BJ (cell line): Measurements from ENCODE around the gene EXOC6B. TPM values are rescaled to one million over a fixed set of nuclear protein-coding genes. Genes with fewer than 3 reads are reported as not detected.

ENCODE experiments used
- CTCF ChIA-PET: fragments of 350-600 bp; formaldehyde crosslinking; extraction: SDS; loops from one replicate; lab custom pipeline; 2021; ENCODE audit warnings: antibody characterized with exemption, inconsistent platforms; lab: Yijun Ruan, JAX
- POLR2A ChIA-PET: fragments of 300-600 bp; sonication (Branson Sonifier 250); formaldehyde crosslinking; extraction: SDS; loops from one replicate; lab custom pipeline; 2021; ENCODE audit warnings: antibody characterized with exemption; lab: Charles Lee
- DNase-seq: peaks from one replicate; pipeline ENCODE4 v3.0.0-alpha.2; 2011; ENCODE audit warnings: low read depth
- H3K27me3 ChIP-seq: 2 replicates; pipeline ENCODE4 v1.6.0; 2011; ENCODE audit warnings: low read length; ENCODE audit not compliant: control insufficient read depth, insufficient read depth
- H3K36me3 ChIP-seq: 2 replicates; pipeline ENCODE4 v1.5.1; 2011; ENCODE audit warnings: low read length; ENCODE audit not compliant: control insufficient read depth, insufficient read depth
- H3K4me3 ChIP-seq: 2 replicates; pipeline ENCODE4 v1.5.1; 2011; ENCODE audit warnings: low read depth, mild to moderate bottlenecking, control low read depth, low read length
- polyA plus RNA-seq: library from polyadenylated mRNA; depleted of rRNA; stranded (reverse); fragments of >200 nt; gene quantifications from 2 replicates; pipeline ENCODE4 v1.2.3, GENCODE V29; 2011
- TF ChIP-seq, protein P1 (sequence below): IDR thresholded peaks from 2 replicates; pipeline ENCODE4 v1.5.1; 2011; ENCODE audit warnings: low read depth, mild to moderate bottlenecking, control low read depth, inconsistent platforms, low read length, moderate library complexity; ENCODE audit not compliant: insufficient read depth

The EXOC6B gene
- polyA plus RNA-seq, 1 experiment = 15.5 TPM

DNA sequence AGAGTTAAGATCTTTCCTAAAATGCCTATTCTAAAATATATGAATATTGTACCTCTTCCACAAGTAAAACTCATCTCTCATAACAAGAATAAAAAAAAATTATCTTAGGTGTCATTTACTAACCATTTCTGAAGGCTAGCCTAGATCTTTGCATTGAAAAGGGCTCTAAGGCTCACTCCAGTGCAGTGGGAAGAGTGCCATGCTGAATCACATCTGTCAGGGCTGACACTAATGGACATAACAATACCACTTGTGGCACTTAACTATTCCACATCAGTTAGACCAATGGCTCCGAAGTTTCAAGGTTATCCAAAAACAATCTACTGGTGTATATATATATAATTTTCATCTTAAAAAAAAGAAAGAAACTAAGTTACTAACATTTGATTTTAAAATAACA is 130.2 kb downstream of the EXOC6B start:
- TF ChIP-seq, protein P1, sequence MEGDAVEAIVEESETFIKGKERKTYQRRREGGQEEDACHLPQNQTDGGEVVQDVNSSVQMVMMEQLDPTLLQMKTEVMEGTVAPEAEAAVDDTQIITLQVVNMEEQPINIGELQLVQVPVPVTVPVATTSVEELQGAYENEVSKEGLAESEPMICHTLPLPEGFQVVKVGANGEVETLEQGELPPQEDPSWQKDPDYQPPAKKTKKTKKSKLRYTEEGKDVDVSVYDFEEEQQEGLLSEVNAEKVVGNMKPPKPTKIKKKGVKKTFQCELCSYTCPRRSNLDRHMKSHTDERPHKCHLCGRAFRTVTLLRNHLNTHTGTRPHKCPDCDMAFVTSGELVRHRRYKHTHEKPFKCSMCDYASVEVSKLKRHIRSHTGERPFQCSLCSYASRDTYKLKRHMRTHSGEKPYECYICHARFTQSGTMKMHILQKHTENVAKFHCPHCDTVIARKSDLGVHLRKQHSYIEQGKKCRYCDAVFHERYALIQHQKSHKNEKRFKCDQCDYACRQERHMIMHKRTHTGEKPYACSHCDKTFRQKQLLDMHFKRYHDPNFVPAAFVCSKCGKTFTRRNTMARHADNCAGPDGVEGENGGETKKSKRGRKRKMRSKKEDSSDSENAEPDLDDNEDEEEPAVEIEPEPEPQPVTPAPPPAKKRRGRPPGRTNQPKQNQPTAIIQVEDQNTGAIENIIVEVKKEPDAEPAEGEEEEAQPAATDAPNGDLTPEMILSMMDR = no peak

DNA sequence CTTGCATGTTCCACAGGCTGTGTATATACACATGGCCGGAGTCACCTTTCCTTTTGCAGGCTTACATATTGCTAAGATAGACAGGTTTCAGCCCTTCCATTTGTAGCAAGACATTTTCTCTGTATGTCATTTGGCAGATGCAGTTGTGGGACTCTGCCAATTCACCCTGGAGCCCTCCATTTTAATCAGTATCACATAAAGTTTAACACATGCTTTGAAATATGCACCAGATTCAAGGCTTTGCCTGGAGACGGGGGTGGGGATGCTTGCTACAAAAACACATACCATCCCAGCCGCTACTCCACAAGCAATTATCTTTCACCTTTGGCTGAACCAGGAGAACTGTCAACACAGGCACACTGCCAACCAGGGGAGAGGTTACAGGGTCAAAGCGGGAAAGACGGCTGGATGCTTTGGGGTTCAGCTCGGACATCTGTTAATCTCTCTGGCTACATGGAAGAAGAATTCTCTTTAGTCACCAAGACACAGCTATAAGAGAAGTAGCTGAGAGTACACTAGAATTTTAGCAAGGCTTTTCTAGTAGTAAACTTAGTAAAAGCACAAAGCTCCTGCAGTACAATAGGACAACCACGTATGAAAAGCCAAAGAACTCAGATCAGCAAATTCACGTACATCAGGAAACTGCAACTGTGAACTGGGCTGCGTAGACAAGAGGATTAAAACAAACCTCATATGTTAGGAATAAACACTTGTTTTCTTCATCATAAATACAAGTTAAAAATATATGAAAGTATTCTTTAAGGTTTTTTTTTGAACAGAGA is 130.9 kb downstream of the EXOC6B start:
- DNase-seq = peak; percentile 75
- Histone ChIP-seq H3K27me3 (no peaks in the 10 kb centered on the region), H3K36me3 (no peaks in the 10 kb centered on the region), H3K4me3 (no peak overlapping the region)
- CTCF ChIA-PET = no interaction called here
- POLR2A ChIA-PET = no interaction called here
- TF ChIP-seq, protein P1 = no peak

More for the DNA sequence above, 130.2 kb downstream of the EXOC6B start:
- ChIA-PET CTCF (no interaction called here), POLR2A (no interaction called here)
- H3K36me3 ChIP-seq = no peaks in the 10 kb centered on the region
- DNase-seq = no peak
- H3K4me3 ChIP-seq = no peak overlapping the region
- H3K27me3 ChIP-seq = no peaks in the 10 kb centered on the region

DNA sequence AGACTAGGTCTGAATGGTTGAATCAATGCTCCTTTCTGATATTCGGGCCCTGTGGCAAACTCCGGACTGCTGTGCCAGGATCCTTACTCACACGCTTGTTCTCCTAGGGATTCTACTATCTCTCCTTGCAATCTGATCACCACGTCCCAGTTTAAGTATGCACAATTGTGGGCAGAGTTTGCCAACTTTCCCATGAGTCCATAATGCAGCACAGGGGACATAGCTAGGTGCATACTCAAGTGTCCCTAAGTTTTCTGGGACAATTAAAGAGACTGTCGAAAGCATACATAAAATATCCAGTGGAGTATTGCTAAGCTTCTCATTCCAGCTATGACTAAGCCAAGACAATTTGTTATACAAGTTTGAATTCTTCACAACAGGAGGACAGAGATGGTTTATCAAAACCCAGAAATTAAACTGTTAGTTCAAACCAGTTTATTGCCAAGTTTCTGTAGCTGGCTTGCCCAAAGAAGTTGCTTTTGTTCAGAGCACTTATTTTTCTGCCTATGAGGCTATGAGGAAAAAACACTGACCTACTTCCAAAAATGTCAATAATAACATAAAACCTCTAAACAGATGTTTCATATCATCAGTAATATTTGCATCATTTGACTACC is 136.1 kb downstream of the EXOC6B start:
- Histone ChIP-seq H3K4me3 (no peak overlapping the region), H3K36me3 (no peaks in the 10 kb centered on the region), H3K27me3 (no peaks in the 10 kb centered on the region)
- CTCF ChIA-PET = no interaction called here
- no peak for DNase-seq
- TF ChIP-seq, protein P1 = no peak
- POLR2A ChIA-PET = no interaction called here

- TF ChIP-seq, protein P1 = no peak
- CTCF ChIA-PET = no interaction called here
- no peaks in the 10 kb centered on the region for H3K27me3 ChIP-seq
These were observed 140.1 kb downstream of the EXOC6B start for GRCh38 chr2:72685638-72686213.

DNA sequence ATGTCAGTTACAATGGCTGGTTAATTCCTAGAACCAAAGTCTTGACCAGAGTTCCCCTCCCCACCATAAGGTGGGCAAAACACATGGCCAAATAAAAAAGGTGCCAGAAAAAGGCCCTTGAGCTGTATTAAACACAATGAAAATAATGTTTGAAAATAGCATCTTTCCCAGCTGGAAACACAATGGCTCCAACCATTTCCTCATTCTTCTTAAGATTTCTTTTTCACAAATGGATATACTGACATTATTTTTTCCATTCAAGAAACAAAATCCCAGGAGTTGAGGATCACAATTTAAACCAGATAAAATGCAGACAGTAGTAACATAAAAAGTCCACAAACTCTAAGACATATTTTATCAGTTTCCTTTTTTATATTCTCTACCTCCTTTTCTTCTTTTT is 143.8 kb downstream of the EXOC6B start:
- Histone ChIP-seq H3K4me3 (no peak overlapping the region), H3K27me3 (no peaks in the 10 kb centered on the region), H3K36me3 (no peaks in the 10 kb centered on the region)
- no peak for DNase-seq
- TF ChIP-seq, protein P1 = no peak
- POLR2A ChIA-PET = no interaction called here
- CTCF ChIA-PET = interaction anchor here (0.5 kb wide), 1 partner anchor 92 kb away, joined by 5 read pairs; no protein-coding TSS in a partner anchor

More at GRCh38 chr2:72685638-72686213, 140.1 kb downstream of the EXOC6B start:
- Histone ChIP-seq H3K4me3 (no peak overlapping the region), H3K36me3 (no peaks in the 10 kb centered on the region)
- no peak for DNase-seq
- POLR2A ChIA-PET = no interaction called here
